ENCODE results near the gene PSEN1.

The PSEN1 gene

GRCh38 chr14:73227812-73228781 lies 91.8 kb downstream of the PSEN1 start:
- no peaks in the 10 kb centered on the region for H3K27me3 ChIP-seq (ENCODE audit: control insufficient read depth in 2 of 2, insufficient read depth in 2 of 2, low read length in 2 of 2)
- H3K4me1 ChIP-seq (ENCODE audit: control insufficient read depth in 2 of 2, insufficient read depth in 2 of 2, low read length in 2 of 2) = peaks cover 0 to 8% of the 10 kb centered on the region in 2 donors
- H3K27ac ChIP-seq (ENCODE audit: low read depth in 2 of 2, low read length in 2 of 2) = peak overlapping the region in 1 of 2 donors; percentile 32
- peaks cover 9 to 10% of the 10 kb centered on the region in 2 donors for H3K36me3 ChIP-seq (ENCODE audit: control insufficient read depth in 2 of 2, insufficient read depth in 2 of 2, low read length in 2 of 2)
- H3K9me3 ChIP-seq (ENCODE audit: control insufficient read depth in 2 of 2, low read length in 2 of 2) = no peaks in the 10 kb centered on the region
- no peak overlapping the region for H3K4me3 ChIP-seq (ENCODE audit: low read length in 2 of 2)
- H3K9ac ChIP-seq (ENCODE audit: low read depth in 1 of 2, low read length in 2 of 2) = no peak overlapping the region

GRCh38 chr14:73230051-73230450 lies 93.7 kb downstream of the PSEN1 start:
- no peak overlapping the region for H3K9ac ChIP-seq (ENCODE audit: low read depth in 1 of 2, low read length in 2 of 2)
- no peak overlapping the region for H3K4me3 ChIP-seq (ENCODE audit: low read length in 2 of 2)
- H3K4me1 ChIP-seq (ENCODE audit: control insufficient read depth in 2 of 2, insufficient read depth in 2 of 2, low read length in 2 of 2) = peaks cover 0 to 8% of the 10 kb centered on the region in 2 donors
- no peak overlapping the region for H3K27ac ChIP-seq (ENCODE audit: low read depth in 2 of 2, low read length in 2 of 2)
- H3K36me3 ChIP-seq (ENCODE audit: control insufficient read depth in 2 of 2, insufficient read depth in 2 of 2, low read length in 2 of 2) = peaks cover 2 to 6% of the 10 kb centered on the region in 2 donors
- no peaks in the 10 kb centered on the region for H3K9me3 ChIP-seq (ENCODE audit: control insufficient read depth in 2 of 2, low read length in 2 of 2)
- H3K27me3 ChIP-seq (ENCODE audit: control insufficient read depth in 2 of 2, insufficient read depth in 2 of 2, low read length in 2 of 2) = peaks cover 4 to 10% of the 10 kb centered on the region in 2 donors

- H3K9me3 ChIP-seq (ENCODE audit: control insufficient read depth in 2 of 2, low read length in 2 of 2) = no peaks in the 10 kb centered on the region
- H3K4me3 ChIP-seq (ENCODE audit: low read length in 2 of 2) = no peak overlapping the region
- H3K4me1 ChIP-seq (ENCODE audit: control insufficient read depth in 2 of 2, insufficient read depth in 2 of 2, low read length in 2 of 2) = peaks cover 5 to 13% of the 10 kb centered on the region in 2 donors
- H3K27me3 ChIP-seq (ENCODE audit: control insufficient read depth in 2 of 2, insufficient read depth in 2 of 2, low read length in 2 of 2) = peaks cover 4 to 14% of the 10 kb centered on the region in 2 donors
- H3K27ac ChIP-seq (ENCODE audit: low read depth in 2 of 2, low read length in 2 of 2) = no peak overlapping the region
- no peak overlapping the region for H3K9ac ChIP-seq (ENCODE audit: low read depth in 1 of 2, low read length in 2 of 2)
- peaks cover 0 to 6% of the 10 kb centered on the region in 2 donors for H3K36me3 ChIP-seq (ENCODE audit: control insufficient read depth in 2 of 2, insufficient read depth in 2 of 2, low read length in 2 of 2)
These were observed 95.9 kb downstream of the PSEN1 start for GRCh38 chr14:73231981-73232851.

GRCh38 chr14:73232984-73233383 lies 96.7 kb downstream of the PSEN1 start:
- H3K4me3 ChIP-seq (ENCODE audit: low read length in 2 of 2) = no peak overlapping the region
- H3K36me3 ChIP-seq (ENCODE audit: control insufficient read depth in 2 of 2, insufficient read depth in 2 of 2, low read length in 2 of 2) = peaks cover 0 to 6% of the 10 kb centered on the region in 2 donors
- H3K9me3 ChIP-seq (ENCODE audit: control insufficient read depth in 2 of 2, low read length in 2 of 2) = no peaks in the 10 kb centered on the region
- no peak overlapping the region for H3K9ac ChIP-seq (ENCODE audit: low read depth in 1 of 2, low read length in 2 of 2)
- peak overlapping the region in 1 of 2 donors; percentile 32 for H3K27ac ChIP-seq (ENCODE audit: low read depth in 2 of 2, low read length in 2 of 2)
- peaks cover 10 to 19% of the 10 kb centered on the region in 2 donors for H3K4me1 ChIP-seq (ENCODE audit: control insufficient read depth in 2 of 2, insufficient read depth in 2 of 2, low read length in 2 of 2)
- H3K27me3 ChIP-seq (ENCODE audit: control insufficient read depth in 2 of 2, insufficient read depth in 2 of 2, low read length in 2 of 2) = peaks cover 4 to 14% of the 10 kb centered on the region in 2 donors

GRCh38 chr14:73233564-73233963 lies 97.3 kb downstream of the PSEN1 start:
- Histone ChIP-seq H3K9ac (ENCODE audit: low read depth in 1 of 2, low read length in 2 of 2) (no peak overlapping the region), H3K27me3 (ENCODE audit: control insufficient read depth in 2 of 2, insufficient read depth in 2 of 2, low read length in 2 of 2) (peaks cover 9 to 18% of the 10 kb centered on the region in 2 donors), H3K27ac (ENCODE audit: low read depth in 2 of 2, low read length in 2 of 2) (no peak overlapping the region), H3K4me3 (ENCODE audit: low read length in 2 of 2) (no peak overlapping the region), H3K36me3 (ENCODE audit: control insufficient read depth in 2 of 2, insufficient read depth in 2 of 2, low read length in 2 of 2) (peaks cover 0 to 6% of the 10 kb centered on the region in 2 donors), H3K9me3 (ENCODE audit: control insufficient read depth in 2 of 2, low read length in 2 of 2) (no peaks in the 10 kb centered on the region), H3K4me1 (ENCODE audit: control insufficient read depth in 2 of 2, insufficient read depth in 2 of 2, low read length in 2 of 2) (peaks cover 15 to 21% of the 10 kb centered on the region in 2 donors)

GRCh38 chr14:73234029-73234428 lies 97.7 kb downstream of the PSEN1 start:
- H3K36me3 ChIP-seq (ENCODE audit: control insufficient read depth in 2 of 2, insufficient read depth in 2 of 2, low read length in 2 of 2) = peaks cover 0 to under 1% of the 10 kb centered on the region in 2 donors
- peaks cover 14 to 23% of the 10 kb centered on the region in 2 donors for H3K27me3 ChIP-seq (ENCODE audit: control insufficient read depth in 2 of 2, insufficient read depth in 2 of 2, low read length in 2 of 2)

GRCh38 chr14:73234586-73235394 lies 98.5 kb downstream of the PSEN1 start:
- peaks cover 15 to 25% of the 10 kb centered on the region in 2 donors for H3K27me3 ChIP-seq (ENCODE audit: control insufficient read depth in 2 of 2, insufficient read depth in 2 of 2, low read length in 2 of 2)
- H3K27ac ChIP-seq (ENCODE audit: low read depth in 2 of 2, low read length in 2 of 2) = no peak overlapping the region
- no peak overlapping the region for H3K4me3 ChIP-seq (ENCODE audit: low read length in 2 of 2)
- H3K9ac ChIP-seq (ENCODE audit: low read depth in 1 of 2, low read length in 2 of 2) = no peak overlapping the region
- peaks cover 22 to 23% of the 10 kb centered on the region in 2 donors for H3K4me1 ChIP-seq (ENCODE audit: control insufficient read depth in 2 of 2, insufficient read depth in 2 of 2, low read length in 2 of 2)
- no peaks in the 10 kb centered on the region for H3K9me3 ChIP-seq (ENCODE audit: control insufficient read depth in 2 of 2, low read length in 2 of 2)
- H3K36me3 ChIP-seq (ENCODE audit: control insufficient read depth in 2 of 2, insufficient read depth in 2 of 2, low read length in 2 of 2) = no peaks in the 10 kb centered on the region

More at GRCh38 chr14:73234029-73234428, 97.7 kb downstream of the PSEN1 start:
- Histone ChIP-seq H3K4me1 (ENCODE audit: control insufficient read depth in 2 of 2, insufficient read depth in 2 of 2, low read length in 2 of 2) (peaks cover 20 to 21% of the 10 kb centered on the region in 2 donors), H3K9ac (ENCODE audit: low read depth in 1 of 2, low read length in 2 of 2) (no peak overlapping the region), H3K9me3 (ENCODE audit: control insufficient read depth in 2 of 2, low read length in 2 of 2) (no peaks in the 10 kb centered on the region), H3K4me3 (ENCODE audit: low read length in 2 of 2) (no peak overlapping the region), H3K27ac (ENCODE audit: low read depth in 2 of 2, low read length in 2 of 2) (no peak overlapping the region)

GRCh38 chr14:73235531-73236155 lies 99.3 kb downstream of the PSEN1 start:
- no peaks in the 10 kb centered on the region for H3K36me3 ChIP-seq (ENCODE audit: control insufficient read depth in 2 of 2, insufficient read depth in 2 of 2, low read length in 2 of 2)
- no peaks in the 10 kb centered on the region for H3K9me3 ChIP-seq (ENCODE audit: control insufficient read depth in 2 of 2, low read length in 2 of 2)
- peaks cover 25 to 26% of the 10 kb centered on the region in 2 donors for H3K4me1 ChIP-seq (ENCODE audit: control insufficient read depth in 2 of 2, insufficient read depth in 2 of 2, low read length in 2 of 2)
- H3K27ac ChIP-seq (ENCODE audit: low read depth in 2 of 2, low read length in 2 of 2) = no peak overlapping the region
- no peak overlapping the region for H3K4me3 ChIP-seq (ENCODE audit: low read length in 2 of 2)
- peaks cover 15 to 26% of the 10 kb centered on the region in 2 donors for H3K27me3 ChIP-seq (ENCODE audit: control insufficient read depth in 2 of 2, insufficient read depth in 2 of 2, low read length in 2 of 2)
- H3K9ac ChIP-seq (ENCODE audit: low read depth in 1 of 2, low read length in 2 of 2) = no peak overlapping the region

- Histone ChIP-seq H3K4me1 (ENCODE audit: control insufficient read depth in 2 of 2, insufficient read depth in 2 of 2, low read length in 2 of 2) (peaks cover 25 to 27% of the 10 kb centered on the region in 2 donors), H3K36me3 (ENCODE audit: control insufficient read depth in 2 of 2, insufficient read depth in 2 of 2, low read length in 2 of 2) (no peaks in the 10 kb centered on the region), H3K9me3 (ENCODE audit: control insufficient read depth in 2 of 2, low read length in 2 of 2) (no peaks in the 10 kb centered on the region), H3K4me3 (ENCODE audit: low read length in 2 of 2) (no peak overlapping the region), H3K9ac (ENCODE audit: low read depth in 1 of 2, low read length in 2 of 2) (no peak overlapping the region), H3K27me3 (ENCODE audit: control insufficient read depth in 2 of 2, insufficient read depth in 2 of 2, low read length in 2 of 2) (peaks cover 15 to 28% of the 10 kb centered on the region in 2 donors), H3K27ac (ENCODE audit: low read depth in 2 of 2, low read length in 2 of 2) (no peak overlapping the region)
These were observed 99.8 kb downstream of the PSEN1 start for GRCh38 chr14:73236157-73236556.

All from mucosa of rectum (tissue), 2 donors.